HEK293 (cell line): ENCODE data around the gene RAB11FIP3.

Experiments
- BCL11A ChIP-seq: fragments of 450-650 bp; formaldehyde crosslinking; IDR thresholded peaks from 2 replicates; pipeline ENCODE4 v1.5.1; 2016; ENCODE audit warnings: low read depth, missing biosample characterization, missing genetic modification characterization
- BCL6B ChIP-seq: fragments of 450-650 bp; formaldehyde crosslinking; IDR thresholded peaks from 2 replicates; pipeline ENCODE4 v1.5.1; 2017; ENCODE audit warnings: missing biosample characterization, missing genetic modification characterization
- GLIS1 ChIP-seq: fragments of 450-650 bp; formaldehyde crosslinking; IDR thresholded peaks from 2 replicates; pipeline ENCODE4 v1.5.1; 2016; ENCODE audit warnings: missing biosample characterization, missing genetic modification characterization
- GLIS2 ChIP-seq: fragments of 450-650 bp; formaldehyde crosslinking; IDR thresholded peaks from 2 replicates; pipeline ENCODE4 v1.5.1; 2016; ENCODE audit warnings: missing biosample characterization, missing genetic modification characterization
- KLF1 ChIP-seq: fragments of 450-650 bp; formaldehyde crosslinking; IDR thresholded peaks from 2 replicates; pipeline ENCODE4 v1.5.1; 2016; ENCODE audit warnings: missing biosample characterization, missing genetic modification characterization
- KLF16 ChIP-seq: fragments of 450-650 bp; formaldehyde crosslinking; IDR thresholded peaks from 2 replicates; pipeline ENCODE4 v1.5.1; 2017; ENCODE audit warnings: missing biosample characterization, missing genetic modification characterization
- SCRT2 ChIP-seq: fragments of 450-650 bp; formaldehyde crosslinking; IDR thresholded peaks from 2 replicates; pipeline ENCODE4 v1.5.1; 2016; ENCODE audit warnings: missing biosample characterization, missing genetic modification characterization
- SP7 ChIP-seq: fragments of 450-650 bp; formaldehyde crosslinking; IDR thresholded peaks from 2 replicates; pipeline ENCODE4 v1.5.1; 2016; ENCODE audit warnings: missing biosample characterization, missing genetic modification characterization
- ZBTB21 ChIP-seq: fragments of 450-650 bp; formaldehyde crosslinking; IDR thresholded peaks from 2 replicates; pipeline ENCODE4 v1.5.1; 2017; ENCODE audit warnings: missing biosample characterization, missing genetic modification characterization
- ZBTB8A ChIP-seq: fragments of 450-650 bp; formaldehyde crosslinking; IDR thresholded peaks from 2 replicates; pipeline ENCODE4 v1.5.1; 2016; ENCODE audit warnings: missing biosample characterization, missing genetic modification characterization
- ZNF146 ChIP-seq: fragments of 450-650 bp; formaldehyde crosslinking; IDR thresholded peaks from 2 replicates; pipeline ENCODE4 v1.5.1; 2016; ENCODE audit warnings: missing biosample characterization, missing genetic modification characterization
- ZNF16 ChIP-seq: fragments of 450-650 bp; formaldehyde crosslinking; IDR thresholded peaks from 2 replicates; pipeline ENCODE4 v1.5.1; 2016; ENCODE audit warnings: low read depth, missing biosample characterization, missing genetic modification characterization
- ZNF248 ChIP-seq: fragments of 450-650 bp; formaldehyde crosslinking; IDR thresholded peaks from 2 replicates; pipeline ENCODE4 v1.5.1; 2017; ENCODE audit warnings: missing biosample characterization, missing genetic modification characterization
- ZNF280D ChIP-seq: fragments of 450-650 bp; formaldehyde crosslinking; IDR thresholded peaks from 2 replicates; pipeline ENCODE4 v1.5.1; 2016; ENCODE audit warnings: missing biosample characterization, missing genetic modification characterization
- ZNF341 ChIP-seq: fragments of 450-650 bp; formaldehyde crosslinking; IDR thresholded peaks from 2 replicates; pipeline ENCODE4; 2016; ENCODE audit warnings: low read depth, missing biosample characterization, missing genetic modification characterization
- ZNF366 ChIP-seq: fragments of 450-650 bp; formaldehyde crosslinking; conservative IDR thresholded peaks from 2 replicates; pipeline ENCODE4 v1.5.1; 2016; ENCODE audit warnings: missing biosample characterization, missing genetic modification characterization
- ZNF37A ChIP-seq: fragments of 450-650 bp; IDR thresholded peaks from 2 replicates; pipeline ENCODE4 v1.5.1; 2018; ENCODE audit warnings: missing biosample characterization, missing genetic modification characterization
- ZNF433 ChIP-seq: fragments of 450-650 bp; formaldehyde crosslinking; IDR thresholded peaks from 2 replicates; pipeline ENCODE4 v1.5.1; 2016; ENCODE audit warnings: missing biosample characterization, missing genetic modification characterization, low read depth
- ZNF514 ChIP-seq: fragments of 450-650 bp; formaldehyde crosslinking; IDR thresholded peaks from 2 replicates; pipeline ENCODE4 v1.5.1; 2016; ENCODE audit warnings: missing biosample characterization, missing genetic modification characterization
- ZNF585B ChIP-seq: fragments of 450-650 bp; formaldehyde crosslinking; IDR thresholded peaks from 2 replicates; pipeline ENCODE4 v1.5.1; 2016; ENCODE audit warnings: missing biosample characterization, missing genetic modification characterization
- ZNF639 ChIP-seq: fragments of 450-650 bp; formaldehyde crosslinking; IDR thresholded peaks from 2 replicates; pipeline ENCODE4 v1.5.1; 2016; ENCODE audit warnings: missing biosample characterization, missing genetic modification characterization
- ZSCAN16 ChIP-seq: fragments of 450-650 bp; formaldehyde crosslinking; IDR thresholded peaks from 2 replicates; pipeline ENCODE4 v1.5.1; 2016; ENCODE audit warnings: missing biosample characterization, missing genetic modification characterization
- TF ChIP-seq, protein P1 (sequence below): fragments of 450-650 bp; IDR thresholded peaks from 2 replicates; pipeline ENCODE4 v1.5.1; 2018; ENCODE audit warnings: missing biosample characterization, mild to moderate bottlenecking, missing genetic modification characterization
- TF ChIP-seq, protein P2 (sequence below): fragments of 450-650 bp; formaldehyde crosslinking; IDR thresholded peaks from 2 replicates; pipeline ENCODE4 v1.5.1; 2016; ENCODE audit warnings: missing biosample characterization, missing genetic modification characterization
- TF ChIP-seq, protein P3 (sequence below): fragments of 450-650 bp; formaldehyde crosslinking; IDR thresholded peaks from 2 replicates; pipeline ENCODE4 v1.5.1; 2016; ENCODE audit warnings: missing biosample characterization, missing genetic modification characterization

Gene RAB11FIP3

GRCh38 chr16:471353-472198, 46.1 kb downstream of the RAB11FIP3 start (continued):
- no peak for TF ChIP-seq BCL6B (tag by site-specific recombination)
- TF ChIP-seq KLF1 (tag by site-specific recombination), result peak; percentile 80
- peak; percentile 89 for TF ChIP-seq ZBTB21
- TF ChIP-seq ZSCAN16 (tag by site-specific recombination), result no peak
- peak; percentile 75 for TF ChIP-seq SP7 (tag by site-specific recombination)
- TF ChIP-seq SCRT2, result peak; percentile 67
- no peak for TF ChIP-seq ZNF248 (tag by site-specific recombination)
- TF ChIP-seq ZNF16 (tag by site-specific recombination), result no peak
- TF ChIP-seq ZNF146 (tag by site-specific recombination), result no peak
- TF ChIP-seq ZNF366 (tag by site-specific recombination), result 0 out of 2 replicates have a peak, but pooled peaks have one; percentile 31
- TF ChIP-seq GLIS1 (tag by site-specific recombination), result peak; percentile 73
- TF ChIP-seq, protein P1, sequence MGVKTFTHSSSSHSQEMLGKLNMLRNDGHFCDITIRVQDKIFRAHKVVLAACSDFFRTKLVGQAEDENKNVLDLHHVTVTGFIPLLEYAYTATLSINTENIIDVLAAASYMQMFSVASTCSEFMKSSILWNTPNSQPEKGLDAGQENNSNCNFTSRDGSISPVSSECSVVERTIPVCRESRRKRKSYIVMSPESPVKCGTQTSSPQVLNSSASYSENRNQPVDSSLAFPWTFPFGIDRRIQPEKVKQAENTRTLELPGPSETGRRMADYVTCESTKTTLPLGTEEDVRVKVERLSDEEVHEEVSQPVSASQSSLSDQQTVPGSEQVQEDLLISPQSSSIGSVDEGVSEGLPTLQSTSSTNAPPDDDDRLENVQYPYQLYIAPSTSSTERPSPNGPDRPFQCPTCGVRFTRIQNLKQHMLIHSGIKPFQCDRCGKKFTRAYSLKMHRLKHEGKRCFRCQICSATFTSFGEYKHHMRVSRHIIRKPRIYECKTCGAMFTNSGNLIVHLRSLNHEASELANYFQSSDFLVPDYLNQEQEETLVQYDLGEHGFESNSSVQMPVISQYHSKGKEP, result no peak
- TF ChIP-seq ZNF639 (tag by site-specific recombination), result no peak
- no peak for TF ChIP-seq ZNF514 (tag by site-specific recombination)
- TF ChIP-seq ZNF585B (tag by site-specific recombination), result no peak
- TF ChIP-seq ZNF37A (tag by site-specific recombination), result no peak
- TF ChIP-seq, protein P2, sequence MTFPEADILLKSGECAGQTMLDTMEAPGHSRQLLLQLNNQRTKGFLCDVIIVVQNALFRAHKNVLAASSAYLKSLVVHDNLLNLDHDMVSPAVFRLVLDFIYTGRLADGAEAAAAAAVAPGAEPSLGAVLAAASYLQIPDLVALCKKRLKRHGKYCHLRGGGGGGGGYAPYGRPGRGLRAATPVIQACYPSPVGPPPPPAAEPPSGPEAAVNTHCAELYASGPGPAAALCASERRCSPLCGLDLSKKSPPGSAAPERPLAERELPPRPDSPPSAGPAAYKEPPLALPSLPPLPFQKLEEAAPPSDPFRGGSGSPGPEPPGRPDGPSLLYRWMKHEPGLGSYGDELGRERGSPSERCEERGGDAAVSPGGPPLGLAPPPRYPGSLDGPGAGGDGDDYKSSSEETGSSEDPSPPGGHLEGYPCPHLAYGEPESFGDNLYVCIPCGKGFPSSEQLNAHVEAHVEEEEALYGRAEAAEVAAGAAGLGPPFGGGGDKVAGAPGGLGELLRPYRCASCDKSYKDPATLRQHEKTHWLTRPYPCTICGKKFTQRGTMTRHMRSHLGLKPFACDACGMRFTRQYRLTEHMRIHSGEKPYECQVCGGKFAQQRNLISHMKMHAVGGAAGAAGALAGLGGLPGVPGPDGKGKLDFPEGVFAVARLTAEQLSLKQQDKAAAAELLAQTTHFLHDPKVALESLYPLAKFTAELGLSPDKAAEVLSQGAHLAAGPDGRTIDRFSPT (tag by site-specific recombination), result no peak
- no peak for TF ChIP-seq ZNF280D (tag by site-specific recombination)
- TF ChIP-seq, protein P3, sequence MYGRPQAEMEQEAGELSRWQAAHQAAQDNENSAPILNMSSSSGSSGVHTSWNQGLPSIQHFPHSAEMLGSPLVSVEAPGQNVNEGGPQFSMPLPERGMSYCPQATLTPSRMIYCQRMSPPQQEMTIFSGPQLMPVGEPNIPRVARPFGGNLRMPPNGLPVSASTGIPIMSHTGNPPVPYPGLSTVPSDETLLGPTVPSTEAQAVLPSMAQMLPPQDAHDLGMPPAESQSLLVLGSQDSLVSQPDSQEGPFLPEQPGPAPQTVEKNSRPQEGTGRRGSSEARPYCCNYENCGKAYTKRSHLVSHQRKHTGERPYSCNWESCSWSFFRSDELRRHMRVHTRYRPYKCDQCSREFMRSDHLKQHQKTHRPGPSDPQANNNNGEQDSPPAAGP (tag by site-specific recombination), result peak; percentile 95
- TF ChIP-seq ZNF433, result no peak
- no peak for TF ChIP-seq ZNF341 (tag by site-specific recombination)
- no peak for TF ChIP-seq GLIS2 (tag by site-specific recombination)
- TF ChIP-seq ZBTB8A (tag by site-specific recombination), result peak; percentile 73; the same call in 1 of the 2 replicates
- 0 out of 2 replicates have a peak, but pooled peaks have one; percentile 24 for TF ChIP-seq KLF16 (tag by site-specific recombination)
- TF ChIP-seq BCL11A, result no peak
